A549 (cell line): ENCODE measurements around the gene NADSYN1. TPM values are rescaled to one million over a fixed set of nuclear protein-coding genes. Genes with fewer than 3 reads are reported as not detected.
"Not testable (repeated sequence)": the region's sequence is repeated elsewhere in the genome, so short reads cannot be mapped to it uniquely, and the experiment has no call there.

Experiments
- ATAC-seq, 2 experiments: fragments of 200-7000 bp in 1 of 2; fragments of >200 bp in 1 of 2; cut with Nextera tagmentation in 1 of 2; cut with Tn5 transposase in 1 of 2; 3 replicates each; pipeline versions ENCODE4 v1.8.0 to v1.9.1; 2018 to 2020; ENCODE audit warnings: mild to moderate bottlenecking in 1 of 2, moderate library complexity in 1 of 2
- CTCF ChIA-PET: fragments of 300-600 bp; sonication (Branson Sonifier 250); formaldehyde crosslinking; extraction: SDS; loops from one replicate; lab custom pipeline; 2021; ENCODE audit warnings: antibody characterized with exemption, inconsistent platforms; lab: Yijun Ruan, JAX
- POLR2A ChIA-PET: fragments of 350-600 bp; formaldehyde crosslinking; extraction: SDS; loops from one replicate; lab custom pipeline; 2021; ENCODE audit warnings: antibody characterized with exemption, inconsistent platforms; lab: Yijun Ruan, JAX
- DNase-seq, 2 experiments: peaks; one replicate each; pipeline versions ENCODE4 v3.0.0 to v3.0.0-alpha.2; 2011 to 2016; ENCODE audit warnings: low read depth in 1 of 2, low spot score in 1 of 2
- FAIRE-seq: peaks from 2 replicates; lab custom pipeline; 2011; peaks lifted over from hg19 to GRCh38; lab: Jason Lieb, UNC
- H3K27ac ChIP-seq, 2 experiments: fragments of >200 bp; sonication (Bioruptor Twin); formaldehyde crosslinking; 3 replicates each; pipeline ENCODE4 v1.5.1; 2016 to 2017
- H3K4me1 ChIP-seq: fragments of >200 bp; sonication (Bioruptor Twin); formaldehyde crosslinking; 3 replicates; pipeline ENCODE4 v1.6.1; 2016
- H3K4me2 ChIP-seq: fragments of >200 bp; sonication (Bioruptor Twin); formaldehyde crosslinking; 3 replicates; pipeline ENCODE4 v1.6.1; 2016
- H3K4me3 ChIP-seq: fragments of >200 bp; sonication (Bioruptor Twin); formaldehyde crosslinking; 3 replicates; pipeline ENCODE4 v1.5.1; 2016
- H3K9me3 ChIP-seq: fragments of >200 bp; sonication (Bioruptor Twin); formaldehyde crosslinking; 3 replicates; pipeline ENCODE4 v1.6.1; 2016
- CBX2 ChIP-seq: fragments of 200-600 bp; sonication (generic); IDR thresholded peaks from 2 replicates; pipeline ENCODE4 v1.6.1; 2016; ENCODE audit warnings: low read depth, mild to moderate bottlenecking, borderline replicate concordance
- CEBPB ChIP-seq, 2 experiments: fragments of >200 bp in 1 of 2; sonication (Bioruptor Twin) in 1 of 2; formaldehyde crosslinking in 1 of 2; IDR thresholded peaks; 2 replicates each; pipeline ENCODE4 v1.6.1; 2012 to 2016
- E2F6 ChIP-seq: IDR thresholded peaks from 2 replicates; pipeline ENCODE4 v1.6.1; 2012; ENCODE audit warnings: low read depth, borderline replicate concordance
- EHF ChIP-seq: fragments of 250-450 bp; sonication (Bioruptor Pico); IDR thresholded peaks from 2 replicates; pipeline ENCODE4 v1.5.0; 2020; ENCODE audit warnings: mild to moderate bottlenecking
- HEYL ChIP-seq: fragments of 250-450 bp; sonication (Bioruptor Pico); IDR thresholded peaks from 2 replicates; pipeline ENCODE4 v1.8.0; 2021; ENCODE audit warnings: mild to moderate bottlenecking, moderate library complexity
- HMGXB4 ChIP-seq: fragments of 250-450 bp; sonication (Bioruptor Pico); IDR thresholded peaks from 2 replicates; pipeline ENCODE4 v1.5.0; 2021; ENCODE audit warnings: mild to moderate bottlenecking, moderate library complexity, borderline replicate concordance
- HOXB13 ChIP-seq: fragments of 250-450 bp; sonication (Bioruptor Pico); IDR thresholded peaks from 2 replicates; pipeline ENCODE4 v1.5.0; 2020; ENCODE audit warnings: low read depth, mild to moderate bottlenecking, moderate library complexity
- HOXB5 ChIP-seq: fragments of 250-450 bp; sonication (Bioruptor Pico); IDR thresholded peaks from 2 replicates; pipeline ENCODE4 v1.5.0; 2020; ENCODE audit warnings: mild to moderate bottlenecking, moderate library complexity
- NFE2L2 ChIP-seq: fragments of 150-350 bp; conservative IDR thresholded peaks from 2 replicates; pipeline ENCODE4 v1.6.1; 2014; ENCODE audit warnings: low read length
- NR3C1 ChIP-seq: fragments of >200 bp; sonication (Bioruptor Twin); formaldehyde crosslinking; IDR thresholded peaks from 3 replicates; pipeline ENCODE4 v1.6.1; 2017
- POLR2A ChIP-seq: IDR thresholded peaks from 2 replicates; pipeline ENCODE4 v1.6.1; 2012; ENCODE audit warnings: mild to moderate bottlenecking, low read length
- RAD21 ChIP-seq, 2 experiments: fragments of >200 bp in 1 of 2; sonication (Bioruptor Twin) in 1 of 2; formaldehyde crosslinking in 1 of 2; IDR thresholded peaks in 1 of 2; conservative IDR thresholded peaks in 1 of 2; 2 replicates in 1 of 2; 3 replicates in 1 of 2; pipeline ENCODE4 v1.6.1; 2012 to 2018; ENCODE audit warnings: inconsistent platforms in 1 of 2
- RFX5 ChIP-seq: fragments of 450-650 bp; IDR thresholded peaks from 2 replicates; pipeline ENCODE4 v1.7.1; 2014; ENCODE audit warnings: antibody characterized with exemption, mild to moderate bottlenecking, moderate library complexity
- TFCP2L1 ChIP-seq: fragments of 250-450 bp; sonication (Bioruptor Pico); IDR thresholded peaks from 2 replicates; pipeline ENCODE4 v1.5.0; 2021; ENCODE audit warnings: mild to moderate bottlenecking
- USF2 ChIP-seq: fragments of 450-650 bp; IDR thresholded peaks from 2 replicates; pipeline ENCODE4 v1.6.1; 2014; ENCODE audit warnings: antibody characterized with exemption
- ZC3H11A ChIP-seq: fragments of 450-650 bp; IDR thresholded peaks from 2 replicates; pipeline ENCODE4 v1.6.1; 2014; ENCODE audit warnings: antibody characterized with exemption, mild to moderate bottlenecking
- WGBS: methylation state at CpG from one replicate; pipeline ENCODE4 v1.1.6; 2017; ENCODE audit errors: missing lambda C conversion rate; 5-methylcytosine and 5-hydroxymethylcytosine counted together
- polyA plus RNA-seq, 4 experiments: library from polyadenylated mRNA; depleted of rRNA in 3 of 4; stranded (reverse); fragments of >200 nt; fragmentation: RNase III in 1 of 4; extraction: RNeasy Plus Mini Kit Qiagen cat#74134 plus additional on column Dnase treatment in 1 of 4; gene quantifications; 2 replicates in 3 of 4; 3 replicates in 1 of 4; pipeline ENCODE4 v1.2.3, GENCODE V29; 2011 to 2017
- TF ChIP-seq, protein P1 (sequence below): fragments of >200 bp; sonication (Bioruptor Twin); formaldehyde crosslinking; IDR thresholded peaks from 3 replicates; pipeline ENCODE4 v1.6.1; 2016
- TF ChIP-seq, protein P2 (sequence below): fragments of 250-450 bp; sonication (Bioruptor Pico); IDR thresholded peaks from 2 replicates; pipeline ENCODE4 v1.5.0; 2020; ENCODE audit warnings: low read depth, mild to moderate bottlenecking, moderate library complexity
- TF ChIP-seq, protein P3 (sequence below): IDR thresholded peaks from 2 replicates; pipeline ENCODE4 v1.6.1; 2012

NADSYN1 gene
- polyA plus RNA-seq, 2 of the 4 experiments (the other 2 are of a cell fraction): 34.6 to 63.3 TPM

DNA sequence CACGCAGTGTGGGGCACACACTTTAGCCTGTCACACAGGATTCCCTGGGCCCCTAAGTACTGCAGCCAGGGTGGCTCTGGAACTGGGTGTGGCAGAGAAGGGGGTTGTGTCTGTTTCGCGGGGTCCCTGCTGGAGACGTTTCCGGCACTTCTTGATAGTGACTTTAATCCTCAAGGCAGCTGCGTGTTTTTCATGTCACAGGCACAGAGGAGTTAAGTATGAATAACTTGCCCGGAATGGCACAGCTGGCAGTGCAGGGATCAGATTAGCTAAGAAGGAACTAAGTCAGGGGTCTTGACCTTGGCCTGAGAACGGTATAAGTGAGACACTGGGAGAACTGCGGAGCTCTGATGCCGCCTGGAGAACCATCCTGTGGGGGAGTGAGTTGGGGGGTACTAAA lies 66.5 kb downstream of the NADSYN1 start (continued):
- TF ChIP-seq CEBPB (IDR thresholded peaks at IDR 0.05) (no peak), CBX2 (no peak), HEYL (no peak)

DNA sequence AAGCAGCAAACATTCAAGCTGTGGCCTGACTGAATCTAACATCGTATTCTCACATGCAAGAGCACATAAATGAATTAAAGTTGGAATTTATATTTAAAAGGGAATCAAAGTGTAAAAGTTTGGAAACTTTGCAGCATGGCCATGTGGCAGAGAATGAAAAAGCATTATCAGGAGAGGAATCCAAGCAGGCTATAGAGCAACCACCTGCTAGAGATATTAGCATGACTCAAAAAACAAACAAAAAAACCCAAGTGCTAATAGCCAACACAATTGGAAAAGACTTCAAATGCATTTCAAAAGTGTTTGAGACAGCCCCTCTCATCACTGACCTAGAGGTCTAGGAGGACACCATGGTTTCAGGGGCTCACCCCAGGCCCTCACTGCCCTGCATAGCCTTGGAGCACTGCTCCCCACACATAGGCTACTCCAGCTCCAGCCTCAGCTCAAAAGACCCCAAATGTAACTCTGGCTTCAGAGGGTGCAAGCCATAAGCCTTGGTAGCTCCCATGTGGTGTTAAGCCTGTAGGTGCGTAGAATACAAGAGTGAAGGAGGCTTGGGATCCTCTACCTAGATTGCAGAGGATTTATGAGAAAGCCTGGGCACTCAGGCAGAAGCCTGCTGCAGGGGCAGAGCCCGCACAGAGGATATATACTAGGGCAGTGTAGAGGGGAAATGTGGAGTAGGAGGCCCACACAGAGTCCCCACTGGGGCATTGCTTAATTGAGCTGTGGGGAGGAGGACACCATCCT lies 72.4 kb downstream of the NADSYN1 start:
- ATAC-seq (no peak; a peak in 3 of 6 replicates), DNase-seq (no peak), FAIRE-seq (no peak)
- H3K4me1 ChIP-seq: peaks cover 21% of the 10 kb centered on the region
- POLR2A ChIA-PET: no interaction called here
- H3K4me2 ChIP-seq: peak overlapping the region; percentile 48; the same call in 2 of the 3 replicates
- no peak overlapping the region for H3K4me3 ChIP-seq
- CTCF ChIA-PET: interaction anchor here (1.0 kb wide), 1 partner anchor 12 kb away, joined by 4 read pairs; the partner anchor contains the start of gene KRTAP5-8
- no peaks in the 10 kb centered on the region for H3K9me3 ChIP-seq
- TF ChIP-seq RFX5 (no peak), RAD21 (conservative IDR thresholded peaks at IDR 0.05 in 1 of 2, IDR thresholded peaks at IDR 0.05 in 1 of 2) (no peak), EHF (CRISPR knock-in tag) (no peak), HMGXB4 (CRISPR knock-in tag) (no peak), NFE2L2 (no peak), HOXB5 (CRISPR knock-in tag) (no peak), ZC3H11A (no peak), E2F6 (no peak), NR3C1 (no peak), USF2 (no peak), TFCP2L1 (CRISPR knock-in tag) (no peak)
- TF ChIP-seq, protein P1, sequence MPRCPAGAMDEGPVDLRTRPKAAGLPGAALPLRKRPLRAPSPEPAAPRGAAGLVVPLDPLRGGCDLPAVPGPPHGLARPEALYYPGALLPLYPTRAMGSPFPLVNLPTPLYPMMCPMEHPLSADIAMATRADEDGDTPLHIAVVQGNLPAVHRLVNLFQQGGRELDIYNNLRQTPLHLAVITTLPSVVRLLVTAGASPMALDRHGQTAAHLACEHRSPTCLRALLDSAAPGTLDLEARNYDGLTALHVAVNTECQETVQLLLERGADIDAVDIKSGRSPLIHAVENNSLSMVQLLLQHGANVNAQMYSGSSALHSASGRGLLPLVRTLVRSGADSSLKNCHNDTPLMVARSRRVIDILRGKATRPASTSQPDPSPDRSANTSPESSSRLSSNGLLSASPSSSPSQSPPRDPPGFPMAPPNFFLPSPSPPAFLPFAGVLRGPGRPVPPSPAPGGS: no peak
- TF ChIP-seq, protein P2, sequence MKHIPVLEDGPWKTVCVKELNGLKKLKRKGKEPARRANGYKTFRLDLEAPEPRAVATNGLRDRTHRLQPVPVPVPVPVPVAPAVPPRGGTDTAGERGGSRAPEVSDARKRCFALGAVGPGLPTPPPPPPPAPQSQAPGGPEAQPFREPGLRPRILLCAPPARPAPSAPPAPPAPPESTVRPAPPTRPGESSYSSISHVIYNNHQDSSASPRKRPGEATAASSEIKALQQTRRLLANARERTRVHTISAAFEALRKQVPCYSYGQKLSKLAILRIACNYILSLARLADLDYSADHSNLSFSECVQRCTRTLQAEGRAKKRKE (CRISPR knock-in tag): no peak
- TF ChIP-seq, protein P3, sequence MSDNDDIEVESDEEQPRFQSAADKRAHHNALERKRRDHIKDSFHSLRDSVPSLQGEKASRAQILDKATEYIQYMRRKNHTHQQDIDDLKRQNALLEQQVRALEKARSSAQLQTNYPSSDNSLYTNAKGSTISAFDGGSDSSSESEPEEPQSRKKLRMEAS: no peak
- WGBS: 56% methylated on average over 3 of the region's 3 CpGs
- H3K27ac ChIP-seq: no peak overlapping the region

GRCh38 chr11:71525938-71526495 lies 73.0 kb downstream of the NADSYN1 start:
- ChIA-PET CTCF (no interaction called here), POLR2A (no interaction called here)
- 37% methylated on average over 2 of the region's 2 CpGs for WGBS
- H3K27ac ChIP-seq: no peak overlapping the region
- ATAC-seq: 0 out of 6 replicates have a peak, but pooled peaks of 1 of the 2 experiments have one; percentile 22
- peak; percentile 73 for FAIRE-seq
- no peak overlapping the region for H3K4me3 ChIP-seq
- no peak for DNase-seq
- TF ChIP-seq HOXB13 (CRISPR knock-in tag) (no peak), POLR2A (no peak)
- TF ChIP-seq, all 56 proteins: peak for 0
- peaks cover 21% of the 10 kb centered on the region for H3K4me1 ChIP-seq
- no peaks in the 10 kb centered on the region for H3K9me3 ChIP-seq
- H3K4me2 ChIP-seq: peak overlapping the region; percentile 48

GRCh38 chr11:71526796-71527575 lies 74.0 kb downstream of the NADSYN1 start, which contains the start of gene KRTAP5-7:
KRTAP5-7 (plus strand) TSS chr11:71527267; CDS start chr11:71527301, 34 bp downstream.
- 49% methylated on average over 10 of the region's 10 CpGs for WGBS
- POLR2A ChIA-PET, H3K9me3 ChIP-seq, CTCF ChIA-PET, DNase-seq, H3K27ac ChIP-seq, H3K4me3 ChIP-seq, ATAC-seq, FAIRE-seq: not testable (repeated sequence)
- peak within 1 kb of the TSS; percentile 48 for H3K4me2 ChIP-seq
- peaks cover 21% of the 10 kb centered on the region for H3K4me1 ChIP-seq
